Ovary (tissue), 9 donors: Measurements from ENCODE around the gene NOXA1. TPM values are rescaled to one million over a fixed set of nuclear protein-coding genes. Genes with fewer than 3 reads are reported as not detected.

Experiments used
- DNase-seq, 5 donors: peaks; one replicate each; pipeline ENCODE4 v3.0.0-alpha.2; 2019 to 2020
- H3K27ac ChIP-seq, 2 donors: fragments of 200-600 bp; one replicate each; pipeline versions ENCODE4 v1.5.1 to v1.8.0; 2019 to 2022
- H3K27me3 ChIP-seq: fragments of 200-600 bp; one replicate; pipeline ENCODE4 v1.8.0; 2022
- H3K36me3 ChIP-seq: fragments of 200-600 bp; sonication (generic); one replicate; pipeline ENCODE4 v1.5.1; 2019
- H3K4me1 ChIP-seq: one replicate; pipeline ENCODE4 v1.8.1; 2013; ENCODE audit warnings: mild to moderate bottlenecking, moderate library complexity; ENCODE audit not compliant: insufficient read depth
- H3K4me3 ChIP-seq: fragments of 200-600 bp; sonication (generic); one replicate; pipeline ENCODE4 v1.5.1; 2017
- H3K9me3 ChIP-seq, 2 donors: fragments of 200-600 bp in 1 of 2; sonication (generic) in 1 of 2; one replicate each; pipeline versions ENCODE4 v1.5.1 to v1.8.1; 2013 to 2019; ENCODE audit warnings: mild to moderate bottlenecking in 1 of 2, moderate library complexity in 1 of 2
- EP300 ChIP-seq: sonication (generic); formaldehyde crosslinking; IDR thresholded peaks from one replicate; pipeline ENCODE4 v1.6.1; 2017; ENCODE audit warnings: antibody characterized with exemption
- POLR2A ChIP-seq: fragments of 450-650 bp; IDR thresholded peaks from one replicate; pipeline ENCODE4 v1.6.1; 2017; ENCODE audit warnings: antibody characterized with exemption, mild to moderate bottlenecking, moderate library complexity
- WGBS, 3 donors: extraction: QIAGEN DNeasy Blood & Tissue Kit in 1 of 3; methylation state at CpG; one replicate each; pipeline versions ENCODE4 v1.1.5 to v1.1.7; 2013 to 2017; 5-methylcytosine and 5-hydroxymethylcytosine counted together
- intact Hi-C, 4 donors: fragments of 100-400 bp; cut with DNase I; formaldehyde crosslinking; loops; one replicate each; pipeline versions ENCODE4 v1.11.0 to v1.15.1; 2022 to 2023
- polyA plus RNA-seq, 2 donors: library from polyadenylated mRNA; stranded (reverse); fragments of 200-250 nt in 1 of 2; fragments of 350-450 nt in 1 of 2; fragmentation: Illumina TruSeq in 1 of 2; extraction: RNeasy Lipid Tissue Mini Kit (QIAGEN cat#74804) in 1 of 2; gene quantifications; one replicate each; pipeline ENCODE4 v1.2.3, GENCODE V29; 2013 to 2014
- total RNA-seq, 7 donors: library from RNA; depleted of rRNA in 2 of 7; stranded (reverse); fragments of >200 nt in 2 of 7; fragmentation: NEBNext Ultra II Directional in 3 of 7; extraction: Animal tissue kit (Norgen Biotek cat#: 25700) in 3 of 7; gene quantifications; one replicate each; pipeline versions ENCODE4 v1.1.0 to v1.2.4, GENCODE V29; 2016 to 2023
- TF ChIP-seq, protein P1 (sequence below), 3 donors: fragments of 450-650 bp in 2 of 3; fragments of 200-600 bp in 1 of 3; IDR thresholded peaks; one replicate each; pipeline versions ENCODE4 v1.5.1 to v1.8.0; 2016 to 2022; ENCODE audit warnings: antibody characterized with exemption in 3 of 3, mild to moderate bottlenecking in 1 of 3
- donor health status: DM: no; HTN: no; CAD: no; lungs with moderate emphysema.
- donor health status: DM: no; HTN: no; CAD: no.
- donor health status: Bipolar disorder and iron deficiency.
- donor health status: DM: yes; HTN: yes; CAD: no.
- donor health status: DM: no; HTN: no; CAD: no.
- donor health status: DM: yes; HTN: yes; CAD: no.

Gene NOXA1
- total and polyA plus RNA-seq, 9 donors = 7.1 to 18.5 (median 12.1) TPM; not detected in 1

DNA sequence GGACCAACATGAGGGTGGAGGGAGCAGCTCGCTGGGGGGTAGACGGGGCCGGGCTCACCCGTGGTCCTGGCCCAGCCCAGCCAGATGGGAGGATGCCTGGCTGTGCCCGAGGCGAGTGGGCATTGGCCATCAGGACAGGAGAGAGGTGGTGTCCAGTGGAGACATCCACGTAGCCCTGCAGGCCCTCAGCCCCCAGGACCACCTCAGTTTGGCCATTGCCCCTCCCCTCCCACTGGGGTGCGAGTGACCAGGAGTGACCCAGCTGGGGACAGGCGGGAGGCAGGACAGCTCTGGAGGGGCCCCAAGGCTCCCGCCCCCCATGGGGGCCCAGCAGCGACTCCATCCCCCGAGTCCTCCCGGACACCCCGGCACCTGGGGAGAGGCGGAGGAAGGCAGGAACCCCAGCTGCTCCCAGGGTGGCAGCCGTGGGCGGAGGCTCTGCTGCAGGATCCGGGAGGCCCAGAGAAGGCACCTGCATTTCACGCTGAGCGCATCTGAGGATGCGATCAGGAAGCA lies 8.3 kb downstream of the NOXA1 start:
- peak in 2 of 5 donors; percentile 22 to 40 for DNase-seq
- intact Hi-C loops = no loop called here
- Histone ChIP-seq H3K4me3 (no peak overlapping the region), H3K36me3 (no peaks in the 10 kb centered on the region), H3K27me3 (no peaks in the 10 kb centered on the region), H3K4me1 (peaks cover 13% of the 10 kb centered on the region), H3K27ac (no peak overlapping the region), H3K9me3 (no peaks in the 10 kb centered on the region)
- TF ChIP-seq EP300 = no peak
- whole genome bisulfite sequencing, 3 donors = 80 to 89% (median 86%) methylated on average over 20 to 21 of the region's 21 CpGs

- Histone ChIP-seq H3K36me3 (no peaks in the 10 kb centered on the region), H3K4me1 (peaks cover 13% of the 10 kb centered on the region), H3K27ac (no peak overlapping the region), H3K9me3 (no peaks in the 10 kb centered on the region), H3K27me3 (no peaks in the 10 kb centered on the region), H3K4me3 (no peak overlapping the region)
- intact Hi-C loops = no loop called here
- DNase-seq = peak in 2 of 5 donors; percentile 27 to 36
- WGBS, 3 donors = 91 to 92% (median 91%) methylated on average over 11 to 20 of the region's 20 CpGs
- TF ChIP-seq POLR2A = no peak
- TF ChIP-seq, protein P1, sequence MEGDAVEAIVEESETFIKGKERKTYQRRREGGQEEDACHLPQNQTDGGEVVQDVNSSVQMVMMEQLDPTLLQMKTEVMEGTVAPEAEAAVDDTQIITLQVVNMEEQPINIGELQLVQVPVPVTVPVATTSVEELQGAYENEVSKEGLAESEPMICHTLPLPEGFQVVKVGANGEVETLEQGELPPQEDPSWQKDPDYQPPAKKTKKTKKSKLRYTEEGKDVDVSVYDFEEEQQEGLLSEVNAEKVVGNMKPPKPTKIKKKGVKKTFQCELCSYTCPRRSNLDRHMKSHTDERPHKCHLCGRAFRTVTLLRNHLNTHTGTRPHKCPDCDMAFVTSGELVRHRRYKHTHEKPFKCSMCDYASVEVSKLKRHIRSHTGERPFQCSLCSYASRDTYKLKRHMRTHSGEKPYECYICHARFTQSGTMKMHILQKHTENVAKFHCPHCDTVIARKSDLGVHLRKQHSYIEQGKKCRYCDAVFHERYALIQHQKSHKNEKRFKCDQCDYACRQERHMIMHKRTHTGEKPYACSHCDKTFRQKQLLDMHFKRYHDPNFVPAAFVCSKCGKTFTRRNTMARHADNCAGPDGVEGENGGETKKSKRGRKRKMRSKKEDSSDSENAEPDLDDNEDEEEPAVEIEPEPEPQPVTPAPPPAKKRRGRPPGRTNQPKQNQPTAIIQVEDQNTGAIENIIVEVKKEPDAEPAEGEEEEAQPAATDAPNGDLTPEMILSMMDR (IDR thresholded peaks at IDR 0.05) = no peak
- no peak for TF ChIP-seq EP300
Measured at GRCh38 chr9:137432687-137433348, 9.6 kb downstream of the NOXA1 start.

DNA sequence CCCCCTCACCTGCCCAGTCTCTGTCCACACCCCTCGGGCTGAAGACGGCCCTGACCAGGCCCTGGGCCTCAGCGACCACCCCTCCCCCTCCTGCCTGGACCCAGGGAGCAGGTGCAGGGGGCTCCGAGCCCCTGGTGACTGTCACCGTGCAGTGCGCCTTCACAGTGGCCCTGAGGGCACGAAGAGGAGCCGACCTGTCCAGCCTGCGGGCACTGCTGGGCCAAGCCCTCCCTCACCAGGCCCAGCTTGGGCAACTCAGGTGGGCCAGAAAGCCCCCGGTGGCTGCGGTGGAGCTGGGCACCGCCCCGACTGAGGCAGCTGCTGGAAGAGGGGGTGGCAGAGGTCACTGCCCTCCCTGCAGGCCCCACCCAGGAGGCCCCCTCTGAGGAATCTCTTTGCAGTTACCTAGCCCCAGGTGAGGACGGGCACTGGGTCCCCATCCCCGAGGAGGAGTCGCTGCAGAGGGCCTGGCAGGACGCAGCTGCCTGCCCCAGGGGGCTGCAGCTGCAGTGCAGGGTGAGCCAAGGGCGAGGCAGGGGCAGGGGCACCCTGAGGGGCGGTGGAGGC lies 10.2 kb downstream of the NOXA1 start:
- H3K27me3 ChIP-seq = no peaks in the 10 kb centered on the region
- 85 to 96% (median 85%) methylated on average over 9 to 19 of the region's 19 CpGs for WGBS, 3 donors
- no peak for TF ChIP-seq EP300
- TF ChIP-seq, protein P1 (IDR thresholded peaks at IDR 0.05) = no peak
- TF ChIP-seq POLR2A = no peak

DNA sequence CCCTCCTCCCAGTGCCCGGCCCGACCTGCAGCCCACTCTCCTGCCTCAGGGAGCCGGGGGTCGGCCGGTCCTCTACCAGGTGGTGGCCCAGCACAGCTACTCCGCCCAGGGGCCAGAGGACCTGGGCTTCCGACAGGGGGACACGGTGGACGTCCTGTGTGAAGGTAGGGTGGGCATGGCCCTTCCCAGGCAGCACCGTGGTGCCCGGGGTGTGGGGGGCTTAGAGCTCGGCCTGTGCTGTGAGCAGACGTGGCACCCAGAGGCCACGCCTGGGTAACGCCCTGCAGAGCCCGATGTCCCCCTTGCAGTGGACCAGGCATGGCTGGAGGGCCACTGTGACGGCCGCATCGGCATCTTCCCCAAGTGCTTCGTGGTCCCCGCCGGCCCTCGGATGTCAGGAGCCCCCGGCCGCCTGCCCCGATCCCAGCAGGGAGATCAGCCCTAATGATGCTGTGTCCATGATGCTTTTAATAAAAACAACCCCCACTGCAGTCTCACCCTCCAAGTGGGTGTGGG lies 10.8 kb downstream of the NOXA1 start:
- Histone ChIP-seq H3K9me3 (no peaks in the 10 kb centered on the region), H3K27ac (no peak overlapping the region), H3K4me1 (peaks cover 13% of the 10 kb centered on the region), H3K36me3 (no peaks in the 10 kb centered on the region), H3K4me3 (no peak overlapping the region), H3K27me3 (no peaks in the 10 kb centered on the region)
- TF ChIP-seq POLR2A = no peak
- TF ChIP-seq EP300 = no peak
- TF ChIP-seq, protein P1 (IDR thresholded peaks at IDR 0.05) = no peak
- WGBS, 3 donors = 89 to 92% (median 92%) methylated on average over 17 to 26 of the region's 26 CpGs
- peak in 1 of 5 donors; percentile 24 for DNase-seq
- intact Hi-C loops = no loop called here

More for the DNA sequence above, 10.2 kb downstream of the NOXA1 start:
- intact Hi-C loops = no loop called here
- peak in 2 of 5 donors; percentile 35 to 36 for DNase-seq
- no peak overlapping the region for H3K4me3 ChIP-seq
- no peak overlapping the region for H3K27ac ChIP-seq
- no peaks in the 10 kb centered on the region for H3K9me3 ChIP-seq
- H3K36me3 ChIP-seq = no peaks in the 10 kb centered on the region
- peaks cover 13% of the 10 kb centered on the region for H3K4me1 ChIP-seq
